Ishikawa (cell line): ENCODE results near the gene AMPH.

ENCODE experiments used
- CREB1 ChIP-seq: IDR thresholded peaks from 2 replicates; pipeline ENCODE4 v1.6.1; 2012; ENCODE audit warnings: low read depth
- EP300 ChIP-seq: IDR thresholded peaks from 2 replicates; pipeline ENCODE4 v1.6.1; 2012; ENCODE audit warnings: borderline replicate concordance
- YY1 ChIP-seq: IDR thresholded peaks from 2 replicates; pipeline ENCODE4 v1.6.1; 2012; ENCODE audit warnings: low read depth

GRCh38 chr7:38535073-38535472 lies 96.1 kb downstream of the AMPH start:
- TF ChIP-seq CREB1 (no peak), YY1 (no peak), EP300 (no peak)
